Epithelial cell of esophagus (primary cell): ENCODE data around the gene SLC26A9.

Experiments used
- DNase-seq: peaks from one replicate; pipeline ENCODE4 v3.0.0; 2010; ENCODE audit warnings: low read depth
- H3K4me3 ChIP-seq: 2 replicates; pipeline ENCODE4 v1.5.1; 2011; ENCODE audit warnings: mild to moderate bottlenecking, low read length, control low read depth
- TF ChIP-seq, protein P1 (sequence below): IDR thresholded peaks from 2 replicates; pipeline ENCODE4 v1.5.1; 2011; ENCODE audit warnings: low read depth, mild to moderate bottlenecking, low read length, control low read depth, inconsistent platforms; ENCODE audit not compliant: insufficient read depth; ENCODE audit errors: missing control alignments

SLC26A9 gene

DNA sequence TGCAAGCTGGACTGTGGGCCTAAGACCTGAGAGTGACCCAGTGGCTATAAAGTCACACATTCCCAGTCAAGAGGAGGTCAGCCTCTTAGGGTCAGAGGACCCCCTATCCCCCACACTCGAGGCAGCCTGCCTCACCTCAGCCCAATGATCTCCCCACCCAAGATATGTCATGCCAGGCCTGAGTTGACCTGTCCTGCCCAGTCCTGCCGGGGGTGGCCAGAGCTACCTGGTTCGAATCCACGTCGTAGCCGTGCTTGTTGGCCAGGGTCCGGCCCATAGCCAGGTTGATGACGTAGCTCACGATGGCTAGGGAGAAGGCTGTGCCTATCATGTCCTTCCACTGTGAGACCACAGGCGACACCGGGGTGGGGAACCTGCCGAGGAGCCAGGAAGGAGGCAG, 15.6 kb downstream of the SLC26A9 start:
- H3K4me3 ChIP-seq = no peak overlapping the region
- TF ChIP-seq, protein P1, sequence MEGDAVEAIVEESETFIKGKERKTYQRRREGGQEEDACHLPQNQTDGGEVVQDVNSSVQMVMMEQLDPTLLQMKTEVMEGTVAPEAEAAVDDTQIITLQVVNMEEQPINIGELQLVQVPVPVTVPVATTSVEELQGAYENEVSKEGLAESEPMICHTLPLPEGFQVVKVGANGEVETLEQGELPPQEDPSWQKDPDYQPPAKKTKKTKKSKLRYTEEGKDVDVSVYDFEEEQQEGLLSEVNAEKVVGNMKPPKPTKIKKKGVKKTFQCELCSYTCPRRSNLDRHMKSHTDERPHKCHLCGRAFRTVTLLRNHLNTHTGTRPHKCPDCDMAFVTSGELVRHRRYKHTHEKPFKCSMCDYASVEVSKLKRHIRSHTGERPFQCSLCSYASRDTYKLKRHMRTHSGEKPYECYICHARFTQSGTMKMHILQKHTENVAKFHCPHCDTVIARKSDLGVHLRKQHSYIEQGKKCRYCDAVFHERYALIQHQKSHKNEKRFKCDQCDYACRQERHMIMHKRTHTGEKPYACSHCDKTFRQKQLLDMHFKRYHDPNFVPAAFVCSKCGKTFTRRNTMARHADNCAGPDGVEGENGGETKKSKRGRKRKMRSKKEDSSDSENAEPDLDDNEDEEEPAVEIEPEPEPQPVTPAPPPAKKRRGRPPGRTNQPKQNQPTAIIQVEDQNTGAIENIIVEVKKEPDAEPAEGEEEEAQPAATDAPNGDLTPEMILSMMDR = no peak
- DNase-seq = no peak

DNA sequence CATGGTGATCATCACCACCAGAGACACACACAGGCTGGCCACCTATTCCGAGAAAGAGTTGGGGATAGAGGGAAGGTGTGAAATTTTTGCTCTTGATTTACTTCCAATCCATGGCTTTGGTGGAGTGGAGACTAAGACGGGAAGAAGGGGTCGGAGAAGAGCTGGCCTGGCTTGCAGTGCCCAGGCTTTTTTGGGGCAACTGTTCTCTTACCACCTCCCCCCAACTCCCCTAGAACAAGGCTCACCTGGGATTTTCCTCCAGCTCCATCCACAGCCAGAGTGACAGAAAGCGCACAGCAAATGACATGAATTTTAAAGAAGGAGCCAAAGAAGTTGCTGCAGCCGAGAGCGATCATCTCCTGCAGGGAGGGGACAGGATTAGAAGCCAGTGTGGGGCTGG, 16.0 kb downstream of the SLC26A9 start:
- TF ChIP-seq, protein P1 = no peak
- no peak for DNase-seq
- no peak overlapping the region for H3K4me3 ChIP-seq

DNA sequence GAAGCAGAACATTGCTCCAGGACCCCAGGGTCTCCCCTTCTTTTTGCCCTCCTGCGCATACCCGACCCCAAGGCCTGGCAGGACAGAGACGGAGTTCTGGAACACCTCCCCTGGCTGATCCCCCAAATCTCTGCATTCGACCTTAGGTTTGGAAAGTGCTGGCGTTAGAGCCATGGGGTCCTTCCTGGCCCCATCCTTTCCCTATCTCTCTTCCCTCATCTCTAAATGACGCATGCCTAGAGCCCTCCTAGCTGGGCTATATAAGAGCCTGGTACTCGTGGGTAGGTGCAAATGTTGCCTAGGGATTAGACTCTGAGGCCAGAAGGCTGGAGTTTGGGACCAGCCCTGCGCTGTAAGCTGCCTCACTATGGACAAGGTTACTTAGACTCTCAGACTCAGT, 16.6 kb downstream of the SLC26A9 start:
- TF ChIP-seq, protein P1 = no peak
- no peak for DNase-seq
- no peak overlapping the region for H3K4me3 ChIP-seq

DNA sequence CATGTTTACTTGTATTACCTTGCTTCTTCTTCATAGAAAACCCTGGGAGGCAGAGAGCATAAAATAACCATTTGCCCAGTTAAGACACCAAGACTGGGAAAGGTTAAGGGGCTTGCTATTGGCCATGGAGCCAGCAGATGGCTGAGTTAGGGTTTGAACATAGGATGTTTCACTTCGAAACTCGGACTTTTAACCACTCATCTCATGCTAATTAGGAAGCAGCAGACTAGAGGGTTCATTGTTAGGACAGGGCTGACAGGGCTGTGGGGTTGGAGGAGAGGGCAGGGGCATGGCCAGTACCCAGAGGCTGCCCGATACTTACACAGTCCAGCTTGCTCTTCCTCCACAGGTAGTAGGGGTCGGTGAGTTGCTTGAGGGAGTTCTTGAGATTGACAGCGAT, 17.0 kb downstream of the SLC26A9 start:
- no peak overlapping the region for H3K4me3 ChIP-seq
- TF ChIP-seq, protein P1 = no peak
- no peak for DNase-seq

DNA sequence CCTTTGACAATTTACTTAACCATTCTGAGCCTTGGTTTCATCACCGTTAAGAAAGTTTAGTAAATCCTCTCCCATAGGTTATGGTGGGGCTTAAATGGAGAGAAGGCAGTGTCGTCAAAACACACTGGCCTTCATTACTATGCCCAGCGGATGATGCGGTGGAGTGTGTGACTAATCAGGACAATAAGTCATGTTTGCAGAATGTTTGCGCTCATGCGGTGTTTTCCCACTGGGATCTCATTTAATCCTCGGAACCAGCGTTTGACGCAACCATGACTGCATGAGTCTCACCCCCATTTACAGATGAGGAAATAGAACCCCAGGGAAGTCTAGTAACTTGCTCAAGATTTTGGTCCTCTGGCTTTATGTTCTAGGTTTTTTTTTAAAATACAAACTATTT, 17.5 kb downstream of the SLC26A9 start:
- peak; percentile 91 for DNase-seq
- TF ChIP-seq, protein P1 = no peak
- no peak overlapping the region for H3K4me3 ChIP-seq

DNA sequence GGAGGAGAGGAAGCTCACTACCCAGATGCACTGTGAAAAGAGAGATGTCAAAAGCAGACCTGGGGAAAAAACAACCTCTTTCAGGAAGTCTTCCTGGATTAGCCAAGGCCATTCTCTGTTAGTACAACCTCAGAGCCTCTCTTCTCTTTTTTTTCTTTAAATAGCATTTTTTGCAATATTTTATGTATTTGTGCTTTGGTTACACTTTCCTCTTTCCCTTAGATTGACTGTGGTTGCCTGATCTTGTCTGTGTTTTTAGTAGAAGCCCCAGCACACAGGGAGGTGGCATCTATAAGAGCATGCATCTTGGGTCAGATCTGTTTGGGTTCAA, 18.8 kb downstream of the SLC26A9 start:
- TF ChIP-seq, protein P1 = no peak

DNA sequence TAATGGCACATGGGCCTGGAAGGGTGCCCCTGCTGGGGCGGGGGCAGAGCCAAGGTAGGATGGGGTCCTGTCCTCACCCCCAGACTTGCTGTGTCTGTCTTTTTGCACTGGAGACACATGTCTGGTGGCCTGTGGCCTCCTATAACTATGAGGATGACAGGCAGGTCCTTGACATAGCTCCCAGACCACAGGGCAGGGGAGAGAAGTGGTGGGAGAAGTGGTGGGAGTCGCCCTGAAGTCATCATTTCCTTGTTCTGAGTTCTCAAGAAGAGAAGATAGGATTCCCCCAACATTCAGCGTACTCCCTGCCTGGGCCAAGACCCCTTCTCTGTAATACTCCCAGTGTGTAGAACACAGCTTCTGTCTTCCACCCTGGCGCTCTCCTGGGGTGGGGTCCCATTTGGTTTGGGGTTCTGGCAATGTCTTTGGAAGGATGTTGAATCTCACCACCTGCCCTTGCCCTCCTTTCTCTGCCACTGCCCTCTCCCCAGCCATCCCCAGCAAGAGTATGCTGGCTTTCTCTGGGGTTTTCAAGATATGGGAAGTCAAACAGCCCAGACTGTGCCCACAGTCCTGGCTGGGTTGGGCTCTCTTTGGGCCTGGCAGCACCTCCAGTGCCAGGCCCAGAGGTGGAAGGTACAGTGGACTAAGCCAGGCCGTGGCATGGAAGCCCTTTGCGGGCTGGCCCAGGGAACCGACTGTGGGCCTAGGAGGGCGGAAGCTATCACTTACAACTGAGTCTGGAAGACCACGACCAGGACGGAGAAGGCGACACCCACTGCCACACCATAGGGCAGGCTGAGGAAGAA, 19.4 kb downstream of the SLC26A9 start:
- no peak overlapping the region for H3K4me3 ChIP-seq
- TF ChIP-seq, protein P1 = no peak
- no peak for DNase-seq

More for the DNA sequence above, 18.8 kb downstream of the SLC26A9 start:
- H3K4me3 ChIP-seq = no peak overlapping the region
- no peak for DNase-seq
